Natural killer cell (primary cell): Measurements from ENCODE around the gene USP37. TPM values are rescaled to one million over a fixed set of nuclear protein-coding genes. Genes with fewer than 3 reads are reported as not detected.

Source experiments
- ATAC-seq, 3 donors: fragments of 150-1000 bp in 2 of 3; fragments of 200-7000 bp in 1 of 3; cut with Tn5 transposase; 1 replicate in 1 of 3; 2 replicates in 2 of 3; pipeline ENCODE4 v1.10.0; 2021; ENCODE audit warnings: mild to moderate bottlenecking in 2 of 3, moderate library complexity in 2 of 3
- DNase-seq, 2 donors: peaks; one replicate each; pipeline versions ENCODE4 v3.0.0 to v3.0.0-alpha.2; 2013 to 2021; ENCODE audit warnings: mixed read lengths in 1 of 2
- H3K27ac ChIP-seq: one replicate; pipeline ENCODE4 v1.5.1; 2013; ENCODE audit warnings: mild to moderate bottlenecking, low read length
- H3K27me3 ChIP-seq: one replicate; pipeline ENCODE4 v1.6.1; 2013; ENCODE audit warnings: low read length; ENCODE audit not compliant: control insufficient read depth, insufficient read depth
- H3K36me3 ChIP-seq: one replicate; pipeline ENCODE4 v1.6.1; 2013; ENCODE audit warnings: low read length; ENCODE audit not compliant: control insufficient read depth, insufficient read depth
- H3K4me1 ChIP-seq: one replicate; pipeline ENCODE4 v1.6.1; 2013; ENCODE audit warnings: low read length; ENCODE audit not compliant: control insufficient read depth, insufficient read depth
- H3K4me3 ChIP-seq: one replicate; pipeline ENCODE4 v1.5.1; 2013; ENCODE audit warnings: low read length
- H3K9me3 ChIP-seq: one replicate; pipeline ENCODE4 v1.6.1; 2013; ENCODE audit warnings: low read length; ENCODE audit not compliant: control insufficient read depth, insufficient read depth
- H3K27ac Mint-ChIP-seq, 2 donors: one replicate each; pipeline ENCODE4 v1.8.0; 2022; ENCODE audit warnings: mild to moderate bottlenecking in 2 of 2, mixed read lengths in 2 of 2, moderate library complexity in 1 of 2
- H3K27me3 Mint-ChIP-seq, 2 donors: one replicate each; pipeline ENCODE4 v1.8.0; 2022; ENCODE audit warnings: low read depth in 2 of 2, mixed read lengths in 2 of 2
- H3K36me3 Mint-ChIP-seq: one replicate; pipeline ENCODE4 v1.8.0; 2022; ENCODE audit warnings: mixed read lengths
- H3K4me1 Mint-ChIP-seq, 2 donors: one replicate each; pipeline ENCODE4 v1.8.0; 2022; ENCODE audit warnings: mixed read lengths in 2 of 2
- H3K4me3 Mint-ChIP-seq: one replicate; pipeline ENCODE4 v1.8.0; 2022; ENCODE audit warnings: mild to moderate bottlenecking, moderate library complexity, mixed read lengths
- H3K9me3 Mint-ChIP-seq, 2 donors: one replicate each; pipeline ENCODE4 v1.8.0; 2022; ENCODE audit warnings: mixed read lengths in 2 of 2
- WGBS: methylation state at CpG from one replicate; pipeline ENCODE4 v1.1.7; 2013; ENCODE audit warnings: missing lambda C conversion rate; ENCODE audit not compliant: insufficient coverage; 5-methylcytosine and 5-hydroxymethylcytosine counted together
- intact Hi-C: fragments of 100-400 bp; cut with micrococcal nuclease; formaldehyde crosslinking; loops from one replicate; pipeline ENCODE4 v1.14.2; 2022
- total RNA-seq, 4 donors: library from RNA; stranded (reverse); fragments of 120-200 nt in 1 of 4; gene quantifications; one replicate each; pipeline versions ENCODE4 v1.2.3 to v1.2.4, GENCODE V29; 2013 to 2022
- TF ChIP-seq, protein P1 (sequence below): fragments of 200-600 bp; IDR thresholded peaks from one replicate; pipeline ENCODE4 v1.8.0; 2022; ENCODE audit warnings: antibody characterized with exemption

The USP37 gene
- total RNA-seq, 3 donors from 2014 or later (not counting 1 experiment from before 2014, with no cell fraction given): 18.3 to 26.2 (median 21.6) TPM

DNA sequence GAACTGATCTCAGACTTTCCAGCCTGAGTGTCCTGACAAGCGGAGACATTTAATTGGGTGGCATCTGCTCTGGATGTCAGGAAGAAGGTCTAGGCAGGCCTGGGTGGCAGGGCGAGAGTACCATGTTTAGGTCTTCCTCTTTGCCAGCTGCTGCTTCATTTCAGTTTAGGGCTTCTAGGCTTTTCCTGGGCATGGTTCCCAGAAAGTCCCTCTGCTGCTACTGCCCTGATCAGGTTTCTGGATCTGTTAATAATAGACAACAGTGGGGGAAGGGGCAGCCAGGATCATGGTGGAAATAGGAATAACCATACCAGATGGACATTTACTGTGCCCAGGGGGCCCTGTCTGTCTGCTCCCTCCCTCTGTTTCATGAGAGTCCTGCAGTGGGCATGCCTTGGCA is 37.3 kb upstream of the USP37 start:
- Mint-ChIP-seq H3K9me3 (no peaks in the 10 kb centered on the region), H3K4me1 (no peaks in the 10 kb centered on the region), H3K36me3 (no peaks in the 10 kb centered on the region), H3K4me3 (no peak overlapping the region), H3K27ac (no peak overlapping the region), H3K27me3 (peaks cover 12 to 26% of the 10 kb centered on the region in 2 donors)
- Histone ChIP-seq H3K4me1 (no peaks in the 10 kb centered on the region), H3K27me3 (no peaks in the 10 kb centered on the region), H3K9me3 (no peaks in the 10 kb centered on the region), H3K27ac (no peak overlapping the region), H3K36me3 (no peaks in the 10 kb centered on the region), H3K4me3 (no peak overlapping the region)
- intact Hi-C loops: no loop called here
- TF ChIP-seq, protein P1, sequence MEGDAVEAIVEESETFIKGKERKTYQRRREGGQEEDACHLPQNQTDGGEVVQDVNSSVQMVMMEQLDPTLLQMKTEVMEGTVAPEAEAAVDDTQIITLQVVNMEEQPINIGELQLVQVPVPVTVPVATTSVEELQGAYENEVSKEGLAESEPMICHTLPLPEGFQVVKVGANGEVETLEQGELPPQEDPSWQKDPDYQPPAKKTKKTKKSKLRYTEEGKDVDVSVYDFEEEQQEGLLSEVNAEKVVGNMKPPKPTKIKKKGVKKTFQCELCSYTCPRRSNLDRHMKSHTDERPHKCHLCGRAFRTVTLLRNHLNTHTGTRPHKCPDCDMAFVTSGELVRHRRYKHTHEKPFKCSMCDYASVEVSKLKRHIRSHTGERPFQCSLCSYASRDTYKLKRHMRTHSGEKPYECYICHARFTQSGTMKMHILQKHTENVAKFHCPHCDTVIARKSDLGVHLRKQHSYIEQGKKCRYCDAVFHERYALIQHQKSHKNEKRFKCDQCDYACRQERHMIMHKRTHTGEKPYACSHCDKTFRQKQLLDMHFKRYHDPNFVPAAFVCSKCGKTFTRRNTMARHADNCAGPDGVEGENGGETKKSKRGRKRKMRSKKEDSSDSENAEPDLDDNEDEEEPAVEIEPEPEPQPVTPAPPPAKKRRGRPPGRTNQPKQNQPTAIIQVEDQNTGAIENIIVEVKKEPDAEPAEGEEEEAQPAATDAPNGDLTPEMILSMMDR: no peak
- WGBS: 89% methylated on average over 2 of the region's 2 CpGs
- ATAC-seq (no peak), DNase-seq (no peak)

DNA sequence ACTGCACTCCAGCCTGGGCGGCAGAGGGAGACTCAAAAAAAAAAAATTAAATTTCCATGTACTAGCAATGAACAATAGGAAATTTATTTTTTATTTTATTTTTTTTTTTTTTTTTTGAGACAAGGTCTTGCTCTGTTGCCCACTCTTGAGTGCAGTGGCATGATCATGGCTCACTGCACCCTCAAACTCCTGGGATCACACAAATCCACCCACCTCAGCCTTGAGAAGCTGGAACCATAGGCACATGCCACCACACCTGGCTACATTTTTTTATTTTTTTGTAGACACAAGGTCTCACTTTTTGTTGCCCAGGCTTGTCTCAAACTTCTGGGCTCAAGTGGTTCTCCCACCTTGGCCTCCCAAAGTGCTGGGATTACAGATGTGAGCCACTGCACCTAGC is 17.4 kb upstream of the USP37 start:
- WGBS: no CpG with 5 or more reads among the region's 1 CpG
- H3K4me3 Mint-ChIP-seq: no peak overlapping the region
- peaks cover 12% of the 10 kb centered on the region for H3K36me3 Mint-ChIP-seq
- Histone ChIP-seq H3K27ac (no peak overlapping the region), H3K27me3 (no peaks in the 10 kb centered on the region), H3K9me3 (no peaks in the 10 kb centered on the region), H3K4me3 (no peak overlapping the region), H3K4me1 (no peaks in the 10 kb centered on the region), H3K36me3 (peaks cover 80% of the 10 kb centered on the region)
- no peaks in the 10 kb centered on the region for H3K27me3 Mint-ChIP-seq
- TF ChIP-seq, protein P1: no peak
- H3K4me1 Mint-ChIP-seq: peaks cover 8 to 10% of the 10 kb centered on the region in 2 donors
- intact Hi-C loops: no loop called here
- no peak for ATAC-seq
- no peak overlapping the region for H3K27ac Mint-ChIP-seq
- H3K9me3 Mint-ChIP-seq: no peaks in the 10 kb centered on the region
- no peak for DNase-seq

DNA sequence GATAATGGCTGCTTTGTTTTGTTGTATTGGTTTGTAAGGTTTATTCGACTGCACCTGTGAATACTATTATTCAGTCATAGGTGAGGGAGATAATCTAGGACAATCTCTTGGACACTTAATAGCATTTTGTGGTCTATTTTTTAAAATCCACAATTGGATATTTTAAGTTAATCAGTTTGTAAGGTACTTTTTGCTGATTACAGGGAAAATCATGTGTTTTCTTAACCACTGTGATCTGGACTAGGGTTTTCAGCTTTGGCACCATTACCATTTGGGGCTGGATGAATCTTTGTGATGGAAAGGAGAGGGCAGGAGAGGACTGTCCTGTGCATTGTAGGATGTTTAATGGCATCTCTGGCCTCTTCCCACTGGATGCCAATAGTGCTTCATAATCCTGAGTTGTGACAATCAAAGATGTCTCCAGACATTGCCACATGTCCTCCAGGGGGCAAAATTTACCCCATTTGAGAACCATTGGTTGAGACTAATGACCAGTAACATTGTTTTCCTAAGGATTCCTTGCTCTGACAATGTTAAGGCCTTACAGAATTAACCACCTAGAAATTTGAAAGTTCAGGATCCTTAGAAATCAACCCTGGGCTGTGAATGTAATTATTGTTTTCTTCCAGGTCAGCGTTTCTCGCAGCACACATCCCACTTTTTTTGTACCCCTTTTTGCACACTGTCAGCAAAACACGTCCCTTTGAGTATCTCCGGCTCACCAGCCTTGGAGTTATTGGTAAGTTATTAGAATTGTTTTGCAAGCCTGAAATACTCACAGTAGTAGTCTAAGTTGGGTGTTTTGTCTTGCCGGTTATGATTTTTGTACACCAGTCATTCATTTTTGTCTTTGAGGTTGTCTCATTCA is 16.1 kb upstream of the USP37 start:
- Mint-ChIP-seq H3K27ac (peak overlapping the region; percentile 27 to 61), H3K9me3 (no peaks in the 10 kb centered on the region), H3K27me3 (no peaks in the 10 kb centered on the region), H3K4me3 (no peak overlapping the region), H3K4me1 (peaks cover 8 to 14% of the 10 kb centered on the region in 2 donors), H3K36me3 (peaks cover 12% of the 10 kb centered on the region)
- Histone ChIP-seq H3K27me3 (no peaks in the 10 kb centered on the region), H3K9me3 (no peaks in the 10 kb centered on the region), H3K27ac (no peak overlapping the region), H3K4me3 (no peak overlapping the region), H3K4me1 (no peaks in the 10 kb centered on the region), H3K36me3 (peaks cover 71% of the 10 kb centered on the region)
- TF ChIP-seq, protein P1: no peak
- WGBS: 98% methylated on average over 5 of the region's 6 CpGs
- ATAC-seq (no peak), DNase-seq (no peak)
- intact Hi-C loops: no loop called here
